ENCODE results near the gene ADGRG3. TPM values are rescaled to one million over a fixed set of nuclear protein-coding genes. Genes with fewer than 3 reads are reported as not detected.

ADGRG3 gene
- total RNA-seq, 2 experiments from 2014 or later = 0.14 TPM; not detected in 1

GRCh38 chr16:57643910-57644309 is 24.2 kb upstream of the ADGRG3 start:
- Mint-ChIP-seq H3K4me3 (no peak overlapping the region), H3K27ac (no peak overlapping the region), H3K9me3 (no peaks in the 10 kb centered on the region), H3K27me3 (ENCODE audit: low read depth) (no peaks in the 10 kb centered on the region), H3K36me3 (ENCODE audit: low read depth) (no peaks in the 10 kb centered on the region), H3K4me1 (ENCODE audit: low read depth) (peaks cover 11% of the 10 kb centered on the region)
- intact Hi-C loops (cut with micrococcal nuclease) = no loop called here
- no peak for DNase-seq
- CTCF ChIA-PET = interaction anchor here (0.8 to 1.1 kb wide), 2 partner anchors 9 to 33 kb away, joined by 3 to 6 read pairs; no protein-coding TSS in a partner anchor

GRCh38 chr16:57644383-57645014 is 23.6 kb upstream of the ADGRG3 start:
- CTCF ChIA-PET = interaction anchor here (0.8 to 6.5 kb wide), 4 partner anchors 8 to 67 kb away, joined by 3 to 162 read pairs (median 54); no protein-coding TSS in a partner anchor
- intact Hi-C loops (cut with micrococcal nuclease) = no loop called here
- no peak for DNase-seq
- Mint-ChIP-seq H3K27ac (no peak overlapping the region), H3K36me3 (ENCODE audit: low read depth) (no peaks in the 10 kb centered on the region), H3K4me1 (ENCODE audit: low read depth) (peaks cover 10% of the 10 kb centered on the region), H3K27me3 (ENCODE audit: low read depth) (no peaks in the 10 kb centered on the region), H3K4me3 (no peak overlapping the region), H3K9me3 (no peaks in the 10 kb centered on the region)

- CTCF ChIA-PET = interaction anchor here (1.2 to 6.5 kb wide), 3 partner anchors 36 to 68 kb away, joined by 3 to 162 read pairs (median 106); no protein-coding TSS in a partner anchor
- DNase-seq = no peak
- Mint-ChIP-seq H3K4me1 (ENCODE audit: low read depth) (peaks cover 10% of the 10 kb centered on the region), H3K36me3 (ENCODE audit: low read depth) (no peaks in the 10 kb centered on the region), H3K4me3 (no peak overlapping the region), H3K9me3 (no peaks in the 10 kb centered on the region), H3K27me3 (ENCODE audit: low read depth) (no peaks in the 10 kb centered on the region), H3K27ac (no peak overlapping the region)
- intact Hi-C loops (cut with micrococcal nuclease) = no loop called here
Observed at GRCh38 chr16:57645169-57645568, 22.9 kb upstream of the ADGRG3 start.

GRCh38 chr16:57645691-57646387 is 22.3 kb upstream of the ADGRG3 start:
- Mint-ChIP-seq H3K9me3 (no peaks in the 10 kb centered on the region), H3K27me3 (ENCODE audit: low read depth) (no peaks in the 10 kb centered on the region), H3K27ac (peak overlapping the region; percentile 54), H3K4me1 (ENCODE audit: low read depth) (peaks cover 10% of the 10 kb centered on the region), H3K4me3 (no peak overlapping the region), H3K36me3 (ENCODE audit: low read depth) (no peaks in the 10 kb centered on the region)
- no peak for DNase-seq
- intact Hi-C loops (cut with micrococcal nuclease) = no loop called here
- CTCF ChIA-PET = interaction anchor here (1.2 to 6.5 kb wide), 3 partner anchors 36 to 69 kb away, joined by 3 to 162 read pairs (median 106); no protein-coding TSS in a partner anchor

GRCh38 chr16:57646388-57647039 is 21.6 kb upstream of the ADGRG3 start:
- CTCF ChIA-PET = interaction anchor here (0.8 to 6.5 kb wide), 6 partner anchors 10 to 73 kb away, joined by 3 to 162 read pairs (median 92); no protein-coding TSS in a partner anchor
- no peak for DNase-seq
- intact Hi-C loops (cut with micrococcal nuclease) = no loop called here

DNA sequence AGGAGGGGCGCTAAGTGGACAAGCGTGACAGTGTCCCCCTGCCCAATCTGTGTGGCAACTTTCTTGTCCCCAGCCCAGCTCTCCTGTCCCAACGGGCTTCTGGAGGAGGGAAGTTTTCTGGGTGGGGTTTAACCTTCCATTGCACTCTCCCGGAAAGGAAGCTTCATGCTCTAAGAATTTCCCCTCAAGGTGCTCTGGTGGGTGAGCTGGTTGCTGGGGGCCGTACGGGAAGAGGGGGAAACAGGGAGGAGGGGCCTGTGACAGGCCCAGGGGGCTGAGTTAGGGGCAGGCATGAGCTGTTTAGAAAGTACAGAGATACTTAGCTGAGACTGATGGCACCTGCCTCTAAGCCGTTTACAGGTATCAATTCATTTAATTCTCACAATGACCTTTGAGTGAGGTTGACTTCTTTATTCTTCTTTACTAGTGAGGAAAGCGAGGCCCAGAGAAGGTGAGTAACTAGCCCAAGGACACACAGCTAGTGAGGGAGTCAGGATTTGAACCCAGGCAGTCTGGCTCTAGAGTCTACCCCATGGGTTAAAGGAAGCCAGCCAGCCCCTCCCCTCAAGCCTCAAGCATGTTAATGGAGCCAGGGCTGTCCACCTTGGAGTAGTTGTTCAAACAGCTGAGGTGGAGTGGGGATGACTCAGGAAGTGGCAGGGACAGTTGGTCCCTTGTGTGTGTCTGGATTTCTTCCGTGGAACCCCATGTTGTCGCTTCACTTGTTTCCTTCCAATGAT is 20.8 kb upstream of the ADGRG3 start:
- DNase-seq = no peak
- Mint-ChIP-seq H3K27ac (no peak overlapping the region), H3K36me3 (ENCODE audit: low read depth) (no peaks in the 10 kb centered on the region), H3K4me1 (ENCODE audit: low read depth) (peaks cover 17% of the 10 kb centered on the region), H3K9me3 (no peaks in the 10 kb centered on the region), H3K4me3 (no peak overlapping the region), H3K27me3 (ENCODE audit: low read depth) (no peaks in the 10 kb centered on the region)
- CTCF ChIA-PET = interaction anchor here (0.6 to 6.5 kb wide), 13 partner anchors 10 to 250 kb away, joined by 3 to 162 read pairs (median 11); partner anchors contain the start of gene ADGRG1
- intact Hi-C loops (cut with micrococcal nuclease) = no loop called here

More at GRCh38 chr16:57646388-57647039, 21.6 kb upstream of the ADGRG3 start:
- peaks cover 11% of the 10 kb centered on the region for H3K4me1 Mint-ChIP-seq (ENCODE audit: low read depth)
- no peaks in the 10 kb centered on the region for H3K36me3 Mint-ChIP-seq (ENCODE audit: low read depth)
- no peak overlapping the region for H3K27ac Mint-ChIP-seq
- no peaks in the 10 kb centered on the region for H3K27me3 Mint-ChIP-seq (ENCODE audit: low read depth)
- H3K9me3 Mint-ChIP-seq = no peaks in the 10 kb centered on the region
- no peak overlapping the region for H3K4me3 Mint-ChIP-seq

DNA sequence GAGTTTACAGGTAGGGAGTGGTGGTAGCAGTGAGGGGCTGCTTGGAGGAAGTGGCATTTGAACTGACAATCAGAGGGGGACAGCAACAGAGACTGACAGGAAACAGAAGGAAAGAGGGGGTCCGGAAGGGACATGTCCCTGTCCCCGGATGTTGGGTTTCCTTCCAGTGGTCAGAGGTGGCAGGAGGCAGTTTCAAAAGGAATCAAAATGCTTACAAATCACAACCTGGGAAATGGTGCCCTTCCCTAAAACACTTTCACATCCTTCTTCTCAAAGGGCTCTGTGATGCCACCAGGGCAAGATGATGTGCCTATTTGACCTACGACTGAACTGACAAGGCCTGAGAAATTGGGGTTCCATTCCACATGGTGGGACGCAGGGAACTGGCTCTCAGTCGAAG is 20.0 kb upstream of the ADGRG3 start:
- CTCF ChIA-PET = interaction anchor here (0.6 to 6.5 kb wide), 18 partner anchors 11 to 102 kb away, joined by 3 to 162 read pairs (median 8); partner anchors contain the start of gene ADGRG1
- H3K27me3 Mint-ChIP-seq (ENCODE audit: low read depth) = no peaks in the 10 kb centered on the region
- no peak for DNase-seq
- intact Hi-C loops (cut with micrococcal nuclease) = loop anchor here (2.0 kb wide), 1 partner anchor 347 kb away; no protein-coding TSS in a partner anchor
- no peak overlapping the region for H3K4me3 Mint-ChIP-seq
- no peaks in the 10 kb centered on the region for H3K36me3 Mint-ChIP-seq (ENCODE audit: low read depth)
- H3K4me1 Mint-ChIP-seq (ENCODE audit: low read depth) = peaks cover 17% of the 10 kb centered on the region
- H3K9me3 Mint-ChIP-seq = no peaks in the 10 kb centered on the region
- H3K27ac Mint-ChIP-seq = peak overlapping the region; percentile 34

- CTCF ChIA-PET = interaction anchor here (0.6 to 6.5 kb wide), 32 partner anchors 11 to 386 kb away, joined by 3 to 162 read pairs (median 4); partner anchors contain the start of genes ADGRG1 and ADGRG3
- Mint-ChIP-seq H3K4me3 (no peak overlapping the region), H3K9me3 (no peaks in the 10 kb centered on the region), H3K36me3 (ENCODE audit: low read depth) (no peaks in the 10 kb centered on the region), H3K27me3 (ENCODE audit: low read depth) (no peaks in the 10 kb centered on the region), H3K4me1 (ENCODE audit: low read depth) (peaks cover 17% of the 10 kb centered on the region), H3K27ac (peak overlapping the region; percentile 44)
- peak; percentile 93 for DNase-seq
- intact Hi-C loops (cut with micrococcal nuclease) = loop anchor here (1.0 to 2.0 kb wide), 10 partner anchors 40 to 351 kb away; partner anchors contain the start of genes KATNB1 and ZNF319
Observed at GRCh38 chr16:57648581-57649442, 19.3 kb upstream of the ADGRG3 start.

GRCh38 chr16:57649443-57649751 is 18.7 kb upstream of the ADGRG3 start:
- CTCF ChIA-PET = interaction anchor here (0.7 to 6.5 kb wide), 24 partner anchors 11 to 386 kb away, joined by 3 to 162 read pairs (median 6); partner anchors contain the start of genes ADGRG1 and ADGRG3
- Mint-ChIP-seq H3K9me3 (no peaks in the 10 kb centered on the region), H3K36me3 (ENCODE audit: low read depth) (no peaks in the 10 kb centered on the region), H3K27ac (no peak overlapping the region), H3K4me1 (ENCODE audit: low read depth) (peaks cover 17% of the 10 kb centered on the region), H3K27me3 (ENCODE audit: low read depth) (no peaks in the 10 kb centered on the region), H3K4me3 (no peak overlapping the region)
- DNase-seq = no peak
- intact Hi-C loops (cut with micrococcal nuclease) = loop anchor here (1.0 to 2.0 kb wide), 10 partner anchors 40 to 351 kb away; partner anchors contain the start of genes KATNB1 and ZNF319

GRCh38 chr16:57649846-57650245 is 18.3 kb upstream of the ADGRG3 start:
- no peaks in the 10 kb centered on the region for H3K9me3 Mint-ChIP-seq
- H3K36me3 Mint-ChIP-seq (ENCODE audit: low read depth) = no peaks in the 10 kb centered on the region
- no peak overlapping the region for H3K4me3 Mint-ChIP-seq
- H3K4me1 Mint-ChIP-seq (ENCODE audit: low read depth) = peaks cover 17% of the 10 kb centered on the region
- intact Hi-C loops (cut with micrococcal nuclease) = loop anchor here (1.0 to 2.0 kb wide), 10 partner anchors 41 to 350 kb away; partner anchors contain the start of genes KATNB1 and ZNF319
- DNase-seq = no peak
- CTCF ChIA-PET = interaction anchor here (0.7 to 6.5 kb wide), 24 partner anchors 10 to 385 kb away, joined by 3 to 162 read pairs (median 5); partner anchors contain the start of gene ADGRG3
- H3K27ac Mint-ChIP-seq = no peak overlapping the region
- no peaks in the 10 kb centered on the region for H3K27me3 Mint-ChIP-seq (ENCODE audit: low read depth)
